Activated T-helper 1 cell treated with anti-CD3 and anti-CD28 coated beads, Interleukin-12 subunit alpha, Interleukin-12 subunit beta, Interleukin-2, Interleukin-4 antibody, amounts not matched to agents 30 ng/mL and 10 ng/mL and 1 ng/mL, durations not matched to agents 14 hours and 24 hours and 36 hours (primary cell): Measurements from ENCODE around the gene GLUD1. TPM values are rescaled to one million over a fixed set of nuclear protein-coding genes. Genes with fewer than 3 reads are reported as not detected.
"Not testable (repeated sequence)": the region's sequence is repeated elsewhere in the genome, so short reads cannot be mapped to it uniquely, and the experiment has no call there.

Experiments
- DNase-seq: peaks from one replicate; pipeline ENCODE4 v3.0.0; 2021; ENCODE audit warnings: low spot score
- H3K27ac Mint-ChIP-seq: one replicate; pipeline ENCODE4 v1.8.0; 2021; ENCODE audit warnings: mild to moderate bottlenecking, mixed read lengths
- H3K27me3 Mint-ChIP-seq: one replicate; pipeline ENCODE4 v1.8.0; 2022; ENCODE audit warnings: mild to moderate bottlenecking, moderate library complexity, mixed read lengths; ENCODE audit not compliant: insufficient read depth
- H3K36me3 Mint-ChIP-seq: one replicate; pipeline ENCODE4 v1.8.0; 2021; ENCODE audit warnings: low read depth, mixed read lengths
- H3K4me1 Mint-ChIP-seq: one replicate; pipeline ENCODE4 v1.8.0; 2021; ENCODE audit warnings: low read depth, mixed read lengths
- H3K4me3 Mint-ChIP-seq: one replicate; pipeline ENCODE4 v1.8.0; 2021; ENCODE audit warnings: mild to moderate bottlenecking, moderate library complexity, mixed read lengths
- H3K9me3 Mint-ChIP-seq: one replicate; pipeline ENCODE4 v1.8.0; 2021; ENCODE audit warnings: mixed read lengths
- intact Hi-C: fragments of 100-400 bp; cut with micrococcal nuclease; formaldehyde crosslinking; loops from one replicate; pipeline ENCODE4 v1.15.1; 2024
- total RNA-seq: library from RNA; stranded (reverse); gene quantifications from 2 replicates; pipeline ENCODE4 v1.2.3, GENCODE V29; 2022

The GLUD1 gene
- total RNA-seq, 1 donor from 2014 or later, result 116 TPM

GRCh38 chr10:87083576-87084290, 10.9 kb downstream of the GLUD1 start:
- not testable (repeated sequence) for H3K27me3 Mint-ChIP-seq, DNase-seq
- intact Hi-C loops, result loop anchor here (1.0 kb wide), 1 partner anchor 10 kb away; no protein-coding TSS in a partner anchor

GRCh38 chr10:87082219-87082618, 12.4 kb downstream of the GLUD1 start:
- DNase-seq, H3K9me3 Mint-ChIP-seq, intact Hi-C loops, H3K27me3 Mint-ChIP-seq: not testable (repeated sequence)
- peaks cover 47% of the 10 kb centered on the region for H3K4me1 Mint-ChIP-seq
- peak overlapping the region; percentile 67 for H3K4me3 Mint-ChIP-seq
- H3K27ac Mint-ChIP-seq, result peak overlapping the region; percentile 96
- peaks cover 25% of the 10 kb centered on the region for H3K36me3 Mint-ChIP-seq

More at GRCh38 chr10:87083576-87084290, 10.9 kb downstream of the GLUD1 start:
- peak overlapping the region; percentile 96 for H3K27ac Mint-ChIP-seq
- H3K9me3 Mint-ChIP-seq, result not testable (repeated sequence)
- peaks cover 52% of the 10 kb centered on the region for H3K4me1 Mint-ChIP-seq
- peak overlapping the region; percentile 46 for H3K4me3 Mint-ChIP-seq
- peaks cover 28% of the 10 kb centered on the region for H3K36me3 Mint-ChIP-seq

- peak overlapping the region; percentile 96 for H3K27ac Mint-ChIP-seq
- intact Hi-C loops, H3K9me3 Mint-ChIP-seq, H3K27me3 Mint-ChIP-seq, H3K4me3 Mint-ChIP-seq, DNase-seq: not testable (repeated sequence)
- peaks cover 42% of the 10 kb centered on the region for H3K4me1 Mint-ChIP-seq
- H3K36me3 Mint-ChIP-seq, result peaks cover 20% of the 10 kb centered on the region
These were observed 13.1 kb downstream of the GLUD1 start for GRCh38 chr10:87081574-87081973.

- H3K27me3 Mint-ChIP-seq, DNase-seq, intact Hi-C loops, H3K27ac Mint-ChIP-seq, H3K4me3 Mint-ChIP-seq, H3K9me3 Mint-ChIP-seq: not testable (repeated sequence)
- Mint-ChIP-seq H3K36me3 (peaks cover 23% of the 10 kb centered on the region), H3K4me1 (peaks cover 38% of the 10 kb centered on the region)
These were observed 14.0 kb downstream of the GLUD1 start for GRCh38 chr10:87080621-87081020.

GRCh38 chr10:87079106-87079836, 15.4 kb downstream of the GLUD1 start:
- Mint-ChIP-seq H3K36me3 (peaks cover 23% of the 10 kb centered on the region), H3K9me3 (no peaks in the 10 kb centered on the region), H3K4me3 (no peak overlapping the region), H3K27me3 (no peaks in the 10 kb centered on the region), H3K4me1 (peaks cover 30% of the 10 kb centered on the region), H3K27ac (no peak overlapping the region)
- DNase-seq, result no peak
- intact Hi-C loops, result no loop called here

- DNase-seq, H3K4me3 Mint-ChIP-seq, intact Hi-C loops, H3K27ac Mint-ChIP-seq, H3K4me1 Mint-ChIP-seq, H3K27me3 Mint-ChIP-seq, H3K9me3 Mint-ChIP-seq: not testable (repeated sequence)
- peaks cover 21% of the 10 kb centered on the region for H3K36me3 Mint-ChIP-seq
These were observed 18.2 kb downstream of the GLUD1 start for GRCh38 chr10:87076421-87076820.

GRCh38 chr10:87072449-87072848, 22.2 kb downstream of the GLUD1 start:
- no peaks in the 10 kb centered on the region for H3K27me3 Mint-ChIP-seq
- intact Hi-C loops, result loop anchor here (5.0 kb wide), 1 partner anchor 35 kb away; no protein-coding TSS in a partner anchor

GRCh38 chr10:87068281-87068680, 26.4 kb downstream of the GLUD1 start:
- no peak overlapping the region for H3K4me3 Mint-ChIP-seq
- no peaks in the 10 kb centered on the region for H3K27me3 Mint-ChIP-seq
- no peaks in the 10 kb centered on the region for H3K4me1 Mint-ChIP-seq
- peaks cover 49% of the 10 kb centered on the region for H3K36me3 Mint-ChIP-seq
- DNase-seq, result no peak
- intact Hi-C loops, result no loop called here
- no peak overlapping the region for H3K27ac Mint-ChIP-seq
- H3K9me3 Mint-ChIP-seq, result no peaks in the 10 kb centered on the region

More at GRCh38 chr10:87072449-87072848, 22.2 kb downstream of the GLUD1 start:
- Mint-ChIP-seq H3K27ac (no peak overlapping the region), H3K4me1 (no peaks in the 10 kb centered on the region), H3K4me3 (no peak overlapping the region), H3K9me3 (no peaks in the 10 kb centered on the region), H3K36me3 (peaks cover 29% of the 10 kb centered on the region)
- no peak for DNase-seq

GRCh38 chr10:87066865-87067264, 27.8 kb downstream of the GLUD1 start:
- Mint-ChIP-seq H3K4me3 (no peak overlapping the region), H3K9me3 (no peaks in the 10 kb centered on the region), H3K27me3 (no peaks in the 10 kb centered on the region), H3K36me3 (peaks cover 42% of the 10 kb centered on the region), H3K27ac (no peak overlapping the region), H3K4me1 (no peaks in the 10 kb centered on the region)
- DNase-seq, result no peak
- intact Hi-C loops, result no loop called here

GRCh38 chr10:87066178-87066577, 28.5 kb downstream of the GLUD1 start:
- intact Hi-C loops, result no loop called here
- Mint-ChIP-seq H3K4me3 (no peak overlapping the region), H3K4me1 (no peaks in the 10 kb centered on the region), H3K27ac (no peak overlapping the region), H3K9me3 (no peaks in the 10 kb centered on the region), H3K36me3 (peaks cover 37% of the 10 kb centered on the region), H3K27me3 (no peaks in the 10 kb centered on the region)
- no peak for DNase-seq

GRCh38 chr10:87064651-87065050, 30.0 kb downstream of the GLUD1 start:
- intact Hi-C loops, result no loop called here
- Mint-ChIP-seq H3K4me1 (no peaks in the 10 kb centered on the region), H3K27ac (no peak overlapping the region), H3K27me3 (no peaks in the 10 kb centered on the region), H3K36me3 (peaks cover 45% of the 10 kb centered on the region), H3K9me3 (no peaks in the 10 kb centered on the region), H3K4me3 (no peak overlapping the region)
- no peak for DNase-seq

GRCh38 chr10:87060280-87060928, 34.2 kb downstream of the GLUD1 start:
- H3K9me3 Mint-ChIP-seq, result no peaks in the 10 kb centered on the region
- H3K36me3 Mint-ChIP-seq, result peaks cover 36% of the 10 kb centered on the region
- H3K4me3 Mint-ChIP-seq, result no peak overlapping the region
- H3K27me3 Mint-ChIP-seq, result no peaks in the 10 kb centered on the region
- no peaks in the 10 kb centered on the region for H3K4me1 Mint-ChIP-seq
- no peak overlapping the region for H3K27ac Mint-ChIP-seq
- DNase-seq, result no peak
- intact Hi-C loops, result no loop called here

GRCh38 chr10:87059401-87059800, 35.2 kb downstream of the GLUD1 start:
- intact Hi-C loops, result no loop called here
- Mint-ChIP-seq H3K9me3 (no peaks in the 10 kb centered on the region), H3K4me1 (no peaks in the 10 kb centered on the region), H3K27me3 (no peaks in the 10 kb centered on the region), H3K4me3 (no peak overlapping the region), H3K36me3 (peaks cover 36% of the 10 kb centered on the region), H3K27ac (no peak overlapping the region)
- DNase-seq, result no peak
